WTC11 (cell line): ENCODE results near the gene HOXA13.

Source experiments
- CTCF ChIP-seq: fragments of 200-600 bp; IDR thresholded peaks from 2 replicates; pipeline ENCODE4 v1.8.0; 2022; ENCODE audit warnings: antibody characterized with exemption
- SMAD3 ChIP-seq: sonication (generic); formaldehyde crosslinking; IDR thresholded peaks from 2 replicates; pipeline ENCODE4 v1.8.0; 2022; ENCODE audit warnings: missing genetic modification reagents, mild to moderate bottlenecking, borderline replicate concordance
- TEAD4 ChIP-seq: sonication (generic); formaldehyde crosslinking; IDR thresholded peaks from 2 replicates; pipeline ENCODE4 v1.8.0; 2022; ENCODE audit warnings: mild to moderate bottlenecking, missing genetic modification reagents

DNA sequence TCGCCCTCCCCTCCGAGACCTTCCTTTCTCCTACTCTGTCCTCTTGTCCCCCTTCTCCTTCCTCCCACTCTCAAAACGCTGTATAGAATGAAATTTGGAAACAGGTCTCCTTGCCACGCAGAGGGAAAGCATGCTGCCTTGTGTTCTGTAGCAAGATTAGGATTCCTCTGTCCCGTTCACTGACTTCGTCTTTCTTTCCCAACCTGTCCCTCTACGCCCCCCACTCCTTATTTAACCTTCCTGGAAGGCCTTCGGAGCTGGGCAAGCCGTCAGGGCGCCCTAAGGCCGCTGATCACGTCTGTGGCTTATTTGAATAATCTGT lies 35.9 kb downstream of the HOXA13 start:
- TF ChIP-seq TEAD4 (CRISPR knock-in tag) (no peak), CTCF (no peak), SMAD3 (CRISPR knock-in tag) (no peak)
